Measurements from ENCODE around the gene TNF.

Gene TNF

GRCh38 chr6:31531162-31531561 is 44.2 kb upstream of the TNF start:
- TF ChIP-seq CTCF (IDR thresholded peaks at IDR 0.05; ENCODE audit: low read depth, low read length, missing control alignments) = no peak
- H3K4me3 ChIP-seq (ENCODE audit: low read depth, low read length) = no peak overlapping the region
- no peak for DNase-seq (ENCODE audit: low read depth)

DNA sequence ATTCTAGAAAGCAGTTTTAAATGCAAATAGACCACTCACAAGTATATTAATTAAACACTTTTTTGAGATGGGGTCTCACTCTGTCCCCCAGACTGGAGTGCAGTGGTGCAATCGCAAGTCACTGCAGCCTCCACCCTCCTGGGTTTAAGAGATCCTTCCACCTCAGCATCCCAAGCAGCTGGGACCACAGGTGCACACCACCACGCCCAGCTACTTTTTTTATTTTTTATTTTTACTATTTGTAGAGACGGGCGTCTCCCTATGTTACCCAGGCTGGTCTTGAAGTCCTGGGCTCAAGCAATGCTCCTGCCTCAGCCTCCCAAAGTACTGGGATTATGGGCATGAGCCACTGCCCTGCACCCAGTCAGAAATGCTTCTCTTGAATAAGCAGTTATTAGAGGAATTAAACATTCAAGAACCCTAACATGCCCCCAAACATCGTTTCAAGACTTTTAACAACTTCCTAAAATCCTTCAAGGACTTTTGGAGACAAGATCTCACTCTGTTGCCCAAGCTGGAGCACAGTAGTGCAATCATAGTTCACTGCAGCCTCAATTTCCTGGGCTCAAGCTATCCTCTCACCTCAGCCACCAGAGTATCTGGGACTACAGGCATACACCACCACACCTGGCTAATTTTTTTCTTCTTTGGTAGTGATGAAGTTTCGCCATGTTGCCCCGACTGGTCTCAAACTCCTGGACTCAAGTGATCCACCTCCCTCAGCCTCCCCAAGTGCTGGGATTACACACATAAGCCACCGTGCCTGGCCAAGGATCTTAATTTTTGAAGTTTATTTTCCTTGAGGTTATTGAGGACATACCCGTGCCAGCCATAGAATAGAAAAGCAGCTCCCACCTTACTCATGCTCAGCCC is 43.4 kb upstream of the TNF start:
- no peak for TF ChIP-seq CTCF (IDR thresholded peaks at IDR 0.05; ENCODE audit: low read depth, low read length, missing control alignments)
- DNase-seq (ENCODE audit: low read depth) = no peak
- no peak overlapping the region for H3K4me3 ChIP-seq (ENCODE audit: low read depth, low read length)

- TF ChIP-seq CTCF (IDR thresholded peaks at IDR 0.05; ENCODE audit: low read depth, low read length, missing control alignments) = no peak
- no peak overlapping the region for H3K4me3 ChIP-seq (ENCODE audit: low read depth, low read length)
Measured at GRCh38 chr6:31532644-31533454, 42.5 kb upstream of the TNF start.

DNA sequence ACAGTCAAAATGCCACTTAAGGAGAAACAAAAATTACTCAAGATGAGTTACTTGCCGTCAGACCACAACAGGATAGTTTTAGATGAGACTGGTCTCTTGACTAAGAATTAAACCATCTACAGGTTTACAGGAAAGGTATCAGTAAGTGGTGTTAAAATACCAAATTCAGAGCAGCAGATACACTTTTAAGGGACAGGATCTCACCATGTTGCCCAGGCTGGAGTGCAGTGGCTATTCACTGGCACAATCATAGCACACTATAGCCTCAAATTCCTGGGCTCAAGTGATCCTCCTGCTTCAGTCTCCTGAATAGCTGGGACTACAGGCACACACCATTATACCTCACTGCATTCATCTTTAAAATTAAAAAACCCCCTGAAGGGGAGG is 41.9 kb upstream of the TNF start:
- no peak for TF ChIP-seq CTCF (IDR thresholded peaks at IDR 0.05; ENCODE audit: low read depth, low read length, missing control alignments)
- no peak for DNase-seq (ENCODE audit: low read depth)
- no peak overlapping the region for H3K4me3 ChIP-seq (ENCODE audit: low read depth, low read length)

More at GRCh38 chr6:31532644-31533454, 42.5 kb upstream of the TNF start:
- no peak for DNase-seq (ENCODE audit: low read depth)

GRCh38 chr6:31534011-31534410 is 41.4 kb upstream of the TNF start:
- DNase-seq (ENCODE audit: low read depth) = no peak
- no peak for TF ChIP-seq CTCF (IDR thresholded peaks at IDR 0.05; ENCODE audit: low read depth, low read length, missing control alignments)
- no peak overlapping the region for H3K4me3 ChIP-seq (ENCODE audit: low read depth, low read length)

GRCh38 chr6:31534521-31535040 is 40.8 kb upstream of the TNF start:
- no peak overlapping the region for H3K4me3 ChIP-seq (ENCODE audit: low read depth, low read length)
- no peak for TF ChIP-seq CTCF (IDR thresholded peaks at IDR 0.05; ENCODE audit: low read depth, low read length, missing control alignments)
- no peak for DNase-seq (ENCODE audit: low read depth)
